ENCODE measurements around the gene TTLL10.
A peak's percentile ranks its signal among the peaks of the same experiment; 100 is the strongest.

TTLL10 gene

GRCh38 chr1:1203561-1204424 lies 30.1 kb downstream of the TTLL10 start:
- FAIRE-seq (no peak), DNase-seq (ENCODE audit: insufficient read length, low spot score) (no peak)
- TF ChIP-seq PAX5 (IDR thresholded peaks at IDR 0.05; ENCODE audit: insufficient read depth, low read length, severe bottlenecking) (no peak), POLR2AphosphoS5 (IDR thresholded peaks at IDR 0.05; ENCODE audit: low read depth, low read length) (no peak)

GRCh38 chr1:1204425-1204920 lies 30.8 kb downstream of the TTLL10 start:
- FAIRE-seq (no peak), DNase-seq (ENCODE audit: insufficient read length, low spot score) (no peak)
- no peak for TF ChIP-seq TAF1 (IDR thresholded peaks at IDR 0.05; ENCODE audit: low read depth, low read length)

GRCh38 chr1:1204998-1205768 lies 31.5 kb downstream of the TTLL10 start:
- DNase-seq (ENCODE audit: insufficient read length, low spot score) (no peak), FAIRE-seq (no peak)
- no peak for TF ChIP-seq POU2F2 (IDR thresholded peaks at IDR 0.05; ENCODE audit: low read depth, low read length)
- no peak for TF ChIP-seq POLR2A (IDR thresholded peaks at IDR 0.05; ENCODE audit: low read depth, low read length)
- TF ChIP-seq PAX5 (IDR thresholded peaks at IDR 0.05; ENCODE audit: insufficient read depth, low read length, severe bottlenecking) = no peak
- TF ChIP-seq TAF1 (IDR thresholded peaks at IDR 0.05; ENCODE audit: low read depth, low read length) = no peak
- no peak for TF ChIP-seq POLR2AphosphoS5 (IDR thresholded peaks at IDR 0.05; ENCODE audit: low read depth, low read length)
- no peak for TF ChIP-seq SPI1 (IDR thresholded peaks at IDR 0.05; ENCODE audit: low read depth, low read length)

GRCh38 chr1:1205769-1206375 lies 32.2 kb downstream of the TTLL10 start:
- DNase-seq (ENCODE audit: insufficient read length, low spot score) (no peak), FAIRE-seq (peak; percentile 5)
- no peak for TF ChIP-seq POU2F2 (IDR thresholded peaks at IDR 0.05; ENCODE audit: low read depth, low read length)
- no peak for TF ChIP-seq TAF1 (IDR thresholded peaks at IDR 0.05; ENCODE audit: low read depth, low read length)
- no peak for TF ChIP-seq POLR2AphosphoS5 (IDR thresholded peaks at IDR 0.05; ENCODE audit: low read depth, low read length)
- no peak for TF ChIP-seq POLR2A (IDR thresholded peaks at IDR 0.05; ENCODE audit: low read depth, low read length)
- TF ChIP-seq SPI1 (IDR thresholded peaks at IDR 0.05; ENCODE audit: low read depth, low read length) = no peak
- no peak for TF ChIP-seq PAX5 (IDR thresholded peaks at IDR 0.05; ENCODE audit: insufficient read depth, low read length, severe bottlenecking)

- FAIRE-seq = peak; percentile 85
- no peak for DNase-seq (ENCODE audit: insufficient read length, low spot score)
- TF ChIP-seq PAX5 (IDR thresholded peaks at IDR 0.05; ENCODE audit: insufficient read depth, low read length, severe bottlenecking) (no peak), POU2F2 (IDR thresholded peaks at IDR 0.05; ENCODE audit: low read depth, low read length) (peak; percentile 90; the same call in 1 of the 2 replicates)
These were observed 32.8 kb downstream of the TTLL10 start, which contains the start of gene TNFRSF18 for GRCh38 chr1:1206376-1206965. Gene TNFRSF18, minus strand, starts transcription at chr1:1206592. Its CDS starts 21 bp downstream, at chr1:1206571.

GRCh38 chr1:1206966-1207531 lies 33.4 kb downstream of the TTLL10 start:
- FAIRE-seq (no peak), DNase-seq (ENCODE audit: insufficient read length, low spot score) (no peak)
- no peak for TF ChIP-seq POLR2A (IDR thresholded peaks at IDR 0.05; ENCODE audit: low read depth, low read length)
- no peak for TF ChIP-seq PAX5 (IDR thresholded peaks at IDR 0.05; ENCODE audit: insufficient read depth, low read length, severe bottlenecking)
- no peak for TF ChIP-seq TAF1 (IDR thresholded peaks at IDR 0.05; ENCODE audit: low read depth, low read length)
- no peak for TF ChIP-seq POU2F2 (IDR thresholded peaks at IDR 0.05; ENCODE audit: low read depth, low read length)

GRCh38 chr1:1207571-1207892 lies 33.9 kb downstream of the TTLL10 start:
- DNase-seq (ENCODE audit: insufficient read length, low spot score) (no peak), FAIRE-seq (no peak)
- TF ChIP-seq TAF1 (IDR thresholded peaks at IDR 0.05; ENCODE audit: low read depth, low read length) = no peak
- TF ChIP-seq POLR2A (IDR thresholded peaks at IDR 0.05; ENCODE audit: low read depth, low read length) = no peak
- no peak for TF ChIP-seq SPI1 (IDR thresholded peaks at IDR 0.05; ENCODE audit: low read depth, low read length)
- TF ChIP-seq POLR2AphosphoS5 (IDR thresholded peaks at IDR 0.05; ENCODE audit: low read depth, low read length) = no peak
- TF ChIP-seq POU2F2 (IDR thresholded peaks at IDR 0.05; ENCODE audit: low read depth, low read length) = no peak
- no peak for TF ChIP-seq PAX5 (IDR thresholded peaks at IDR 0.05; ENCODE audit: insufficient read depth, low read length, severe bottlenecking)

- TF ChIP-seq POLR2AphosphoS5 (IDR thresholded peaks at IDR 0.05; ENCODE audit: low read depth, low read length) (no peak), SPI1 (IDR thresholded peaks at IDR 0.05; ENCODE audit: low read depth, low read length) (peak; percentile 26; the same call in 1 of the 2 replicates)
- DNase-seq (ENCODE audit: insufficient read length, low spot score) (no peak), FAIRE-seq (peak; percentile 54)
These were observed 35.2 kb downstream of the TTLL10 start for GRCh38 chr1:1208713-1209433.
